ENCODE results near the gene VPREB1. TPM values are rescaled to one million over a fixed set of nuclear protein-coding genes. Genes with fewer than 3 reads are reported as not detected.

The VPREB1 gene
- total RNA-seq, 3 donors from 2014 or later, result not detected

DNA sequence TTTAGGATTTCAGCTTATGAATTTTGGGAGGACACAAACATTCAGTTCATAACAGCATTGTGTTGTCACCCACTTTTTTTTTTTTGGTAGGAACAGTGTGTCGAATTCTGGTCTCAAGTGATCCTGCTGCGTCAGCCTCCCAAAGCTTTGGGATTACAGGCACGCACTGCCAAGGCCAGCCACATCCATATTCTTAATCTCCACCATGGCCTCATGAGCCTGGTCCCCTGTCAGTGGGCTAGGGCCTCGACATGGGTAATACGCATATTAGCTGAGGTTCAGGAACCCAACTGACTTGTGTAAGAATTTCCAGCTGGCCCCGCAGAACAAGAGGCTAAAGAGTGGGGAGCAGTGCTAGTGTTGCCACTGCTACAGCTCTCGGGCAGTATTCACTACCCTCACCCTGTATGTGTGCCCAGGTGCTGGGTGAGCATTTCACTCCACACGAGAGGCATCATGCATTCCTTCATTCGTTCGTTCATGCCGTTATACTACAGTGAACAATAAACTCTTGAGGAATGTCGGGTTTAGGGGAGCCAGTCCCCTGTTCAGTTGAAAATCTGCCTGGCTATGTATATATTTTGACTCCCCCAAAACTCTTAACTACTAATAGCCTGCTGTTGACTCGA lies 5.2 kb upstream of the VPREB1 start:
- Histone ChIP-seq H3K9me3 (no peaks in the 10 kb centered on the region), H3K36me3 (no peaks in the 10 kb centered on the region), H3K4me1 (no peaks in the 10 kb centered on the region), H3K4me3 (no peak overlapping the region), H3K27me3 (peaks cover 0 to 5% of the 10 kb centered on the region in 2 donors), H3K27ac (no peak overlapping the region)
- no peak for DNase-seq (ENCODE audit: low spot score in 2 of 2)
- TF ChIP-seq POLR2A (IDR thresholded peaks at IDR 0.05), result no peak
- TF ChIP-seq POLR2AphosphoS5 (IDR thresholded peaks at IDR 0.05), result no peak
- TF ChIP-seq CTCF (IDR thresholded peaks at IDR 0.05), result no peak
- intact Hi-C loops (cut with DNase I; ENCODE audit: low total_unique reads), result no loop called here

- no peaks in the 10 kb centered on the region for H3K4me1 ChIP-seq
- no peaks in the 10 kb centered on the region for H3K36me3 ChIP-seq
- H3K27me3 ChIP-seq, result peaks cover 0 to 5% of the 10 kb centered on the region in 2 donors
- TF ChIP-seq POLR2A (IDR thresholded peaks at IDR 0.05), result no peak
- no peak for TF ChIP-seq POLR2AphosphoS5 (IDR thresholded peaks at IDR 0.05)
- no peak for TF ChIP-seq CTCF (IDR thresholded peaks at IDR 0.05)
- H3K4me3 ChIP-seq, result no peak overlapping the region
- no peak overlapping the region for H3K27ac ChIP-seq
- DNase-seq (ENCODE audit: low spot score in 2 of 2), result no peak
- H3K9me3 ChIP-seq, result no peaks in the 10 kb centered on the region
- intact Hi-C loops (cut with DNase I; ENCODE audit: low total_unique reads), result no loop called here
Observed at GRCh38 chr22:22241554-22241898, 3.1 kb upstream of the VPREB1 start.

DNA sequence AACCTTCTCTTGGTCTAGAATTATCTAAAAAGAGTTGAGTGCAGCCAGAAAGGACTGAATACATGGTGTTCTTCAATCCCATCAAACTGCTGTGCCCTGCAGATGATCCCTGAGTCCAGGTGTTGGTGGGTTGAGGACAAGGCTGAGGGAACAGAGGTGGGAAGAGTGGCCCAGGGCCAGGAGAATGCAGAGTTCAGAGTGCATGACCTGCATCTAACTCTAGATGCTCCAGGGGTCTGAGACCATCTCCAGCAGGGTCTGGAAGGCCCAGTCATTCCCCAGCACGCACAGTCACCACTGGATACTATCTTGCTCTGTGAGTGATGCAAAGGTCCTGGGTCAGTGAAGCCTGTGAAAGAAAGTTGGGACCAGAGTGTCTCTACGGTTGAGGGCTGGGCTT lies 2.1 kb upstream of the VPREB1 start:
- Histone ChIP-seq H3K4me3 (no peak overlapping the region), H3K36me3 (no peaks in the 10 kb centered on the region), H3K27ac (no peak overlapping the region), H3K4me1 (no peaks in the 10 kb centered on the region), H3K9me3 (no peaks in the 10 kb centered on the region), H3K27me3 (peaks cover 0 to 5% of the 10 kb centered on the region in 2 donors)
- intact Hi-C loops (cut with DNase I; ENCODE audit: low total_unique reads), result no loop called here
- DNase-seq (ENCODE audit: low spot score in 2 of 2), result no peak
- TF ChIP-seq POLR2AphosphoS5 (IDR thresholded peaks at IDR 0.05) (no peak), POLR2A (IDR thresholded peaks at IDR 0.05) (no peak), CTCF (IDR thresholded peaks at IDR 0.05) (no peak)

DNA sequence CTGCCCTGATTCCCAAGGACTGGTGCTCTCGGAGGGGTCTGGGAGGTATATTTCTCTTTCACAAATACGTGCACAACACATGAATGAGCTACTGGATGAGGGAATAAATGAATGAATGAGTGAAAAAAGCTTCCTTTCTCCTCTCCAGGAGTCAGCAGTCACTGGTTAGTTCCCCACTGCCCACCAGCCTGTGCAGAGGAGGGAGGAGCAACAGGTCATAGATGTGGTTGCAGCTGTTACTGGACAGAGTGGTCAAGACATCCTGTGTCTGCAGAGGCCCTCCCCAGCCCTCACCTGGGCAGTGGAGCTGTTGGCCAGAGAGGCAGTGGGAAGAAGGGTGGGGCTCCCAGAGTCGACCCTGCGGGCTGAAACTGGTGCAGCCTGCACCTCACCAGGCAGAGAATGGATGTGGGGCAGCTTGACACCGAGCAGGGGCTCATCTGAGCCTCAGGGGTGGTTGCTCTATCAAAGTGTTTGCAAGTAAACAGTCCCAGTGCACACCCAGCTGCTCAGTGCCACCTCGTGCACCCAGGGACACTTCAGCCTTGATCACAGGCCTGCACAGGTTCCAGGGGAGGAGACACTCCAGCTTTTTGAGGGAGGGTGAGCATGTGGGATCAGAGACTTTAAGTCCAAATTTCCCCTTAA lies 1.4 kb upstream of the VPREB1 start:
- no peak for DNase-seq (ENCODE audit: low spot score in 2 of 2)
- Histone ChIP-seq H3K27ac (no peak overlapping the region), H3K27me3 (peaks cover 0 to 5% of the 10 kb centered on the region in 2 donors), H3K36me3 (no peaks in the 10 kb centered on the region), H3K4me1 (no peaks in the 10 kb centered on the region), H3K4me3 (no peak overlapping the region), H3K9me3 (no peaks in the 10 kb centered on the region)
- intact Hi-C loops (cut with DNase I; ENCODE audit: low total_unique reads), result no loop called here
- no peak for TF ChIP-seq POLR2A (IDR thresholded peaks at IDR 0.05)
- no peak for TF ChIP-seq CTCF (IDR thresholded peaks at IDR 0.05)
- TF ChIP-seq POLR2AphosphoS5 (IDR thresholded peaks at IDR 0.05), result no peak

DNA sequence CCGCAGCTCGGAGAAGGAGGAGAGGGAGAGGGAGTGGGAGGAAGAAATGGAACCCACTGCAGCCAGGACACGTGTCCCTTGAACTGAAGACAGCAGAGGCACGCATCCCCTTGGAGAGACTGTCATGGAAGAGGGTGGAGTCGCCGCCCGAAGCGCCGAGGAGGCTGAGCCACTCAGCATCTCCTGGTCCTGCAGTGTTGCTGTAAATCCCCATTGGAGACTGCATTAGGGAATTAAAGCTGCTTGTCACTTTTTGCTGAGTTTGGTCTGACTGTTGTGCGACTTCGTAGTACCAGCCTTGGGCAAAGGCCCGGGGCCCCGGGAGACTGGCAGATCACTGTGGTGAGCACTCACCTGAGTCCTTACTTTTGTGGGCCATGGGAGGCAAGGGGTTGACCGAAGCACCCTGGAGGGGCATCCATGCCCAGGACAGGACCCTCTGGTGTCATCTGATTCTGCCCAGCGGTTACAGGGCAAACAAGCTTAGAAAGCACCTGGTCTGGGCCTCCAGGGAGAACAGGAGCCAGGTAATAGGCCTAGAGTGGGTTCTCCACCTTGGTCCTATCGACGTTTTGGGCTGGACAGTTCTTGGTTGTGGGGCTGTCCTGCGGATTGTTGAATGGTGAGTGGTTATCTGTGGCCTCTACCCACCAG lies 797 bp downstream of the VPREB1 start:
- H3K27ac ChIP-seq, result no peak overlapping the region
- intact Hi-C loops (cut with DNase I; ENCODE audit: low total_unique reads), result no loop called here
- H3K4me3 ChIP-seq, result no peak overlapping the region
- no peaks in the 10 kb centered on the region for H3K4me1 ChIP-seq
- TF ChIP-seq CTCF (IDR thresholded peaks at IDR 0.05), result no peak
- TF ChIP-seq POLR2A (IDR thresholded peaks at IDR 0.05), result no peak
- TF ChIP-seq POLR2AphosphoS5 (IDR thresholded peaks at IDR 0.05), result no peak
- DNase-seq (ENCODE audit: low spot score in 2 of 2), result no peak
- peaks cover 0 to 5% of the 10 kb centered on the region in 2 donors for H3K27me3 ChIP-seq
- no peaks in the 10 kb centered on the region for H3K9me3 ChIP-seq
- H3K36me3 ChIP-seq, result no peaks in the 10 kb centered on the region
